ENCODE data around the gene FAM107B. TPM values are rescaled to one million over a fixed set of nuclear protein-coding genes. Genes with fewer than 3 reads are reported as not detected.

FAM107B gene
- total and polyA plus RNA-seq, 7 donors, result 12.8 to 111 (median 15.0) TPM

DNA sequence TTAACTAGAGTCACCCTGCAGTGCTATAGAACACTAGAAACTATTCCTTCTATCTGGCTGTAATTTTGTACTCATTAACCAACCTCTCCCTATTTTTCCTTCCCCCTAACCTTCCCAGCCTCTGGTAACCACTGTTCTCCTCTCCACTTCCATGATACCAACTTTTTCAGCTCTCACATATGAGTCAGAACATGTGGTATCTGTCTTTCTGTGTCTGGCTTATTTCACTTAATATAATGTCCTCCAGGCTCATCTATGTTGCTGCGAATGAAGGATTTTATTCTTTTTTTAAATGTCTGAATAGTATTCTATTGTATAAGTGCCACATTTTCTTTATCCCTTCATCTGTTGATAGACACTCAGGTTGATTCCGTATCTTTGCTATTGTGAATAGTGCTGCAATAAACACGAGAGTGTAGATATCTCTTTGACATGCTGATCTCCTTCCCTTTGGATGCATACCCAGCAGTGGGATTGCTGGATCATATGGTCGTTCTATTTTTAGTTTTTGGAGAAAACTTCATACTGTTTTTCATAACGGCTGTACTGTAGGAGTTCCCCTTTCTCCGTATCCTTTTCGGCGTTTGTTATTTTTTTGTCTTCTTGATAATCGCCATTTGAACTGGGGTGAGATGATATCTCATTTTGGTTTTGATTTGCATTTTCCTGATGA, 101.4 kb downstream of the FAM107B start:
- no peaks in the 10 kb centered on the region for H3K27me3 ChIP-seq
- no peaks in the 10 kb centered on the region for H3K36me3 ChIP-seq
- H3K9me3 ChIP-seq, result no peaks in the 10 kb centered on the region
- TF ChIP-seq POLR2A (IDR thresholded peaks at IDR 0.05), result no peak
- TF ChIP-seq POLR2AphosphoS5 (IDR thresholded peaks at IDR 0.05), result peak in 3 of 4 donors; percentile 68 to 80 (median 75)
- H3K4me3 ChIP-seq, result peak overlapping the region in 1 of 4 donors; percentile 25
- DNase-seq, result no peak
- peaks cover 0 to 57% (median 49%) of the 10 kb centered on the region in 4 donors for H3K4me1 ChIP-seq
- intact Hi-C loops (cut with DNase I), result no loop called here
- WGBS, 2 donors, result 52 to 73% methylated on average over 9 of the region's 9 CpGs
- peak overlapping the region in 2 of 4 donors; percentile 10 to 13 for H3K27ac ChIP-seq

DNA sequence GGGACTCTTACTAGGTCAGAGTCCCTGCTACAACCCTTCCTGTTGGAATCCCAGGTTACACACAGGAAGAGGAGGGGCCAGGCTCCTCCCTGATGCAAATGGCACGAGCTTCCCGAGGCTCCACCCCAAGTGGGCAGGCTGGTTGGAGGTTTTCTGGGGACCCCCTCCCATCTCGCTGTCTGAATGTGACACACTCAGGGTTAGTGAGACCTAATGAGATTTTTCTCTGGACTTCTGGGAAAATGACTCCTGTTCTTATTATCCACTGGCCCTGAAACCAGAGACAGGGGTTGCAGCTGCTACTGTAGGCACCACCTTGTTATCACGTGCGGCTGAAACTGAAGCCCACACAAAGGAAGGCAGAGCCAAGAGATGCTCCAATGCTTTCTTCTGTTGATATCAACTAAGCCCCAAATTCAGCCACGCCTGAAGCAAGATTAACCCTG, 103.3 kb downstream of the FAM107B start:
- no peak for TF ChIP-seq POLR2A (IDR thresholded peaks at IDR 0.05)
- TF ChIP-seq EP300 (IDR thresholded peaks at IDR 0.05), result no peak
- no peaks in the 10 kb centered on the region for H3K36me3 ChIP-seq
- no peaks in the 10 kb centered on the region for H3K9me3 ChIP-seq
- intact Hi-C loops (cut with DNase I), result no loop called here
- peak overlapping the region; percentile 25 to 70 (median 61) for H3K27ac ChIP-seq
- DNase-seq, result no peak
- H3K4me3 ChIP-seq, result no peak overlapping the region
- peaks cover 0 to 75% (median 68%) of the 10 kb centered on the region in 4 donors for H3K4me1 ChIP-seq
- WGBS, 2 donors, result 83 to 91% methylated on average over 6 of the region's 6 CpGs
- no peaks in the 10 kb centered on the region for H3K27me3 ChIP-seq

DNA sequence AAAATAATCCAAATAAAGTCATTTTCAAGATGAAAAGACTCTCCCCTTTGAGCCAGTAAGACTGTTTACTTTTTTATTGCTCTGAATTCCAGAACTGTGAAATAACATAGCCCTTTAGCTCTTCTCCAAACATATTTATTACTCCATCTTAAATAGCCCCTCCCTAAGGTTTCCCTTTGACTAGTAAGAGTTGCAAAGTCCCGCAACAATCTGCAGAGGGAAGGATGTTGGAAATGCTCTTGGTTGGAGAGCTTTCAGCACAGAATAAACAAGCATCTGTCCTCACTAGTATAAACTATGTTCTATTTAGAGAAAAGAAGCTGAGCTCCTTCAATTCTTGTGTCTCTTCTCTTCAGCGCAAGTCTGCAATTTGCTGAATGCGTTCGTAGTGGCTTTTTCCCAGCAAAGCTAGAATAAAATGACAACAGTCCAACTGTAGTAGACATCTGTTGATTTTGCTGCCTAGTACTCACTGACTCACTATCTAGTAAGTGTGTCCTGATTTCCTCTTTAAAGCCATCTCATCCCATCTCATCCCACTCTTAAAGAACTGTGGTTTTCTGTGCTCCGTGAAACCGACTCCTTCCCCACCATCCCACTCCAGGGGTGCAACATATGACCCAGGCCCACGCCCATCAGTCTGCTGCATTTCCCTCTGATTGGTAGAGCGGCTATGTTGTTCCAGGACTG, 104.0 kb downstream of the FAM107B start:
- TF ChIP-seq POLR2A (IDR thresholded peaks at IDR 0.05) (no peak), EP300 (IDR thresholded peaks at IDR 0.05) (peak in 1 of 4 donors; percentile 48), POLR2AphosphoS5 (IDR thresholded peaks at IDR 0.05) (peak in 3 of 4 donors; percentile 63 to 74 (median 72))
- TF ChIP-seq, protein P1, sequence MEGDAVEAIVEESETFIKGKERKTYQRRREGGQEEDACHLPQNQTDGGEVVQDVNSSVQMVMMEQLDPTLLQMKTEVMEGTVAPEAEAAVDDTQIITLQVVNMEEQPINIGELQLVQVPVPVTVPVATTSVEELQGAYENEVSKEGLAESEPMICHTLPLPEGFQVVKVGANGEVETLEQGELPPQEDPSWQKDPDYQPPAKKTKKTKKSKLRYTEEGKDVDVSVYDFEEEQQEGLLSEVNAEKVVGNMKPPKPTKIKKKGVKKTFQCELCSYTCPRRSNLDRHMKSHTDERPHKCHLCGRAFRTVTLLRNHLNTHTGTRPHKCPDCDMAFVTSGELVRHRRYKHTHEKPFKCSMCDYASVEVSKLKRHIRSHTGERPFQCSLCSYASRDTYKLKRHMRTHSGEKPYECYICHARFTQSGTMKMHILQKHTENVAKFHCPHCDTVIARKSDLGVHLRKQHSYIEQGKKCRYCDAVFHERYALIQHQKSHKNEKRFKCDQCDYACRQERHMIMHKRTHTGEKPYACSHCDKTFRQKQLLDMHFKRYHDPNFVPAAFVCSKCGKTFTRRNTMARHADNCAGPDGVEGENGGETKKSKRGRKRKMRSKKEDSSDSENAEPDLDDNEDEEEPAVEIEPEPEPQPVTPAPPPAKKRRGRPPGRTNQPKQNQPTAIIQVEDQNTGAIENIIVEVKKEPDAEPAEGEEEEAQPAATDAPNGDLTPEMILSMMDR (IDR thresholded peaks at IDR 0.05), result no peak
- no peaks in the 10 kb centered on the region for H3K9me3 ChIP-seq

DNA sequence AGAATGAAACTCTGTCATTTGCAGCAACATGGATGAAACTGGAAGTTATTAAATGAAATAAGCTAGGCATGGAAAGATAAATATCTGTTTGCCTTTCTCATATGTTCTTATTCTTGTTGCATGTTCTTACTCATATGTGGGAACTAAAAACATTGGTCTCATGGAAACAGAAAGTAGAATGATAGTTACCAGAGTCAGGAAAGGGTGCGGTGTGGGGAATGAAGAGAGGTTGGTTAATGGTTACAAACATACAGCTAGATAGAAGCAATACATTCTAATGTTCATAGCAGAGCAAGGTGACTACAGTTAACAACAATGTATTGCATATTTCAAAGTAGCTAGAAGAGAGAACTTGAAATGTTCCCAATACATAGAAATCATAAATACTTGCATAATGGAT, 105.1 kb downstream of the FAM107B start:
- no peaks in the 10 kb centered on the region for H3K27me3 ChIP-seq
- no peaks in the 10 kb centered on the region for H3K36me3 ChIP-seq
- peak overlapping the region in 2 of 4 donors; percentile 70 for H3K27ac ChIP-seq
- intact Hi-C loops (cut with DNase I), result loop anchor here (5.0 kb wide), 1 partner anchor 168 kb away; the partner anchor contains the start of genes CDNF, HSPA14 and MSANTD7
- H3K4me1 ChIP-seq, result peaks cover 0 to 92% (median 83%) of the 10 kb centered on the region in 4 donors
- DNase-seq, result no peak
- H3K9me3 ChIP-seq, result no peaks in the 10 kb centered on the region
- no peak overlapping the region for H3K4me3 ChIP-seq
- WGBS, 2 donors, result 61 to 70% methylated on average over 1 of the region's 1 CpG
- TF ChIP-seq, protein P1 (IDR thresholded peaks at IDR 0.05), result no peak
- TF ChIP-seq POLR2AphosphoS5 (IDR thresholded peaks at IDR 0.05), result no peak
- TF ChIP-seq EP300 (IDR thresholded peaks at IDR 0.05), result no peak
- TF ChIP-seq POLR2A (IDR thresholded peaks at IDR 0.05), result no peak

More for the DNA sequence above, 104.0 kb downstream of the FAM107B start:
- WGBS, 2 donors, result 76 to 77% methylated on average over 8 of the region's 8 CpGs
- H3K4me3 ChIP-seq, result no peak overlapping the region
- no peaks in the 10 kb centered on the region for H3K27me3 ChIP-seq
- intact Hi-C loops (cut with DNase I), result no loop called here
- peak; percentile 72 for DNase-seq
- peak overlapping the region; percentile 25 to 70 (median 61) for H3K27ac ChIP-seq
- H3K4me1 ChIP-seq, result peaks cover 0 to 83% (median 74%) of the 10 kb centered on the region in 4 donors
- no peaks in the 10 kb centered on the region for H3K36me3 ChIP-seq

DNA sequence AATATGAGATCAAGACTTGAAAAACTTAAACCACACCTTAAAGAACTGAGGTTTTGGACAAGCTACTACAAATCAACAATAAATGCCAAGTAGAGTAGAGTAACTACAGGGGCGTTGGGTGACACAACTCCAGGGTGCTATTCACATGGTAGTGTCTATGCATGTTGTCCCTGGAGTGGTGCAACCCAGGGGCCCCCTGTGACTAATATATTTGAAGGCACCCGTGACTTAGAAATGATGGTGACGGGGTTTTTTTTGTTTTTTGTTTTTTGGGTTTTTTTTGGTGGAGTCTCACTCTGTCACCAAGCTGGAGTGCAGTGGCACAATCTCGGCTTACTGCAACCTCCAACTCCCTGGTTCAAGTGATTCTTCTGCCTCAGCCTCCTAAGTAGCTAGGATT, 106.9 kb downstream of the FAM107B start:
- Histone ChIP-seq H3K4me1 (peaks cover 0 to 75% (median 67%) of the 10 kb centered on the region in 4 donors), H3K27me3 (no peaks in the 10 kb centered on the region), H3K9me3 (no peaks in the 10 kb centered on the region), H3K27ac (peak overlapping the region in 3 of 4 donors; percentile 4 to 63 (median 27)), H3K36me3 (no peaks in the 10 kb centered on the region), H3K4me3 (no peak overlapping the region)
- intact Hi-C loops (cut with DNase I), result loop anchor here (2.0 to 5.0 kb wide), 2 partner anchors 63 to 170 kb away; partner anchors contain the start of genes CDNF, HSPA14 and MSANTD7
- 91 to 93% methylated on average over 4 of the region's 4 CpGs for WGBS, 2 donors
- TF ChIP-seq, protein P1 (IDR thresholded peaks at IDR 0.05), result no peak
- TF ChIP-seq EP300 (IDR thresholded peaks at IDR 0.05), result no peak
- no peak for TF ChIP-seq POLR2A (IDR thresholded peaks at IDR 0.05)
- TF ChIP-seq POLR2AphosphoS5 (IDR thresholded peaks at IDR 0.05), result no peak
- no peak for DNase-seq
